Measurements from ENCODE around the gene GEMIN2. TPM values are rescaled to one million over a fixed set of nuclear protein-coding genes. Genes with fewer than 3 reads are reported as not detected.
"Not testable (repeated sequence)": the region's sequence is repeated elsewhere in the genome, so short reads cannot be mapped to it uniquely, and the experiment has no call there.

The GEMIN2 gene
- total RNA-seq, 1 donor from 2014 or later, result 16.1 TPM

DNA sequence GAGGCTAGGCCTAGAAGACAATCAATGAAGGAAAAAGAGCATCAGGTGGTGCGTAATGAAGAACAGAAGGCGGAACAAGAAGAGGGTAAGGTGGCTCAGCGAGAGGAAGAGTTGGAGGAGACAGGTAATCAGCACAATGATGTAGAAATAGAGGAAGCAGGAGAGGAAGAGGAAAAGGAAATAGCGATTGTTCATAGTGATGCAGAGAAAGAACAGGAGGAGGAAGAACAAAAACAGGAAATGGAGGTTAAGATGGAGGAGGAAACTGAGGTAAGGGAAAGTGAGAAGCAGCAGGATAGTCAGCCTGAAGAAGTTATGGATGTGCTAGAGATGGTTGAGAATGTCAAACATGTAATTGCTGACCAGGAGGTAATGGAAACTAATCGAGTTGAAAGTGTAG, 66.4 kb downstream of the GEMIN2 start:
- H3K27me3 Mint-ChIP-seq (ENCODE audit: unreplicated experiment), result no peaks in the 10 kb centered on the region
- H3K27ac Mint-ChIP-seq (ENCODE audit: unreplicated experiment), result no peak overlapping the region
- no peak for DNase-seq
- H3K36me3 Mint-ChIP-seq (ENCODE audit: unreplicated experiment), result no peaks in the 10 kb centered on the region
- no peaks in the 10 kb centered on the region for H3K4me1 Mint-ChIP-seq (ENCODE audit: low read depth, unreplicated experiment)
- TF ChIP-seq, protein P1, sequence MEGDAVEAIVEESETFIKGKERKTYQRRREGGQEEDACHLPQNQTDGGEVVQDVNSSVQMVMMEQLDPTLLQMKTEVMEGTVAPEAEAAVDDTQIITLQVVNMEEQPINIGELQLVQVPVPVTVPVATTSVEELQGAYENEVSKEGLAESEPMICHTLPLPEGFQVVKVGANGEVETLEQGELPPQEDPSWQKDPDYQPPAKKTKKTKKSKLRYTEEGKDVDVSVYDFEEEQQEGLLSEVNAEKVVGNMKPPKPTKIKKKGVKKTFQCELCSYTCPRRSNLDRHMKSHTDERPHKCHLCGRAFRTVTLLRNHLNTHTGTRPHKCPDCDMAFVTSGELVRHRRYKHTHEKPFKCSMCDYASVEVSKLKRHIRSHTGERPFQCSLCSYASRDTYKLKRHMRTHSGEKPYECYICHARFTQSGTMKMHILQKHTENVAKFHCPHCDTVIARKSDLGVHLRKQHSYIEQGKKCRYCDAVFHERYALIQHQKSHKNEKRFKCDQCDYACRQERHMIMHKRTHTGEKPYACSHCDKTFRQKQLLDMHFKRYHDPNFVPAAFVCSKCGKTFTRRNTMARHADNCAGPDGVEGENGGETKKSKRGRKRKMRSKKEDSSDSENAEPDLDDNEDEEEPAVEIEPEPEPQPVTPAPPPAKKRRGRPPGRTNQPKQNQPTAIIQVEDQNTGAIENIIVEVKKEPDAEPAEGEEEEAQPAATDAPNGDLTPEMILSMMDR (IDR thresholded peaks at IDR 0.05; ENCODE audit: partially characterized antibody, unreplicated experiment), result no peak
- H3K4me3 Mint-ChIP-seq (ENCODE audit: unreplicated experiment), result no peak overlapping the region
- H3K9me3 Mint-ChIP-seq (ENCODE audit: unreplicated experiment), result peaks cover 5% of the 10 kb centered on the region

DNA sequence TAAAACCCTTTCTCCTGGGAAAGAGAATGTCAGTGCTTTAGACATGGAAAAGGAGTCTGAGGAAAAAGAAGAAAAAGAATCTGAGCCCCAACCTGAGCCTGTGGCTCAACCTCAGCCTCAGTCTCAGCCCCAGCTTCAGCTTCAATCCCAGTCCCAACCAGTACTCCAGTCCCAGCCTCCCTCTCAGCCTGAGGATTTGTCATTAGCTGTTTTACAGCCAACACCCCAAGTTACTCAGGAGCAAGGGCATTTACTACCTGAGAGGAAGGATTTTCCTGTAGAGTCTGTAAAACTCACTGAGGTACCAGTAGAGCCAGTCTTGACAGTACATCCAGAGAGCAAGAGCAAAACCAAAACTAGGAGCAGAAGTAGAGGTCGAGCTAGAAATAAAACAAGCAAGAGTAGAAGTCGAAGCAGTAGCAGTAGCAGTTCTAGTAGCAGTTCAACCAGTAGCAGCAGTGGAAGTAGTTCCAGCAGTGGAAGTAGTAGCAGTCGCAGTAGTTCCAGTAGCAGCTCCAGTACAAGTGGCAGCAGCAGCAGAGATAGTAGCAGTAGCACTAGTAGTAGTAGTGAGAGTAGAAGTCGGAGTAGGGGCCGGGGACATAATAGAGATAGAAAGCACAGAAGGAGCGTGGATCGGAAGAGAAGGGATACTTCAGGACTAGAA, 67.0 kb downstream of the GEMIN2 start:
- TF ChIP-seq, protein P1 (IDR thresholded peaks at IDR 0.05; ENCODE audit: partially characterized antibody, unreplicated experiment), result no peak
- Mint-ChIP-seq H3K27me3 (ENCODE audit: unreplicated experiment) (no peaks in the 10 kb centered on the region), H3K9me3 (ENCODE audit: unreplicated experiment) (no peaks in the 10 kb centered on the region), H3K4me3 (ENCODE audit: unreplicated experiment) (no peak overlapping the region), H3K27ac (ENCODE audit: unreplicated experiment) (no peak overlapping the region), H3K4me1 (ENCODE audit: low read depth, unreplicated experiment) (no peaks in the 10 kb centered on the region), H3K36me3 (ENCODE audit: unreplicated experiment) (no peaks in the 10 kb centered on the region)
- DNase-seq, result no peak

DNA sequence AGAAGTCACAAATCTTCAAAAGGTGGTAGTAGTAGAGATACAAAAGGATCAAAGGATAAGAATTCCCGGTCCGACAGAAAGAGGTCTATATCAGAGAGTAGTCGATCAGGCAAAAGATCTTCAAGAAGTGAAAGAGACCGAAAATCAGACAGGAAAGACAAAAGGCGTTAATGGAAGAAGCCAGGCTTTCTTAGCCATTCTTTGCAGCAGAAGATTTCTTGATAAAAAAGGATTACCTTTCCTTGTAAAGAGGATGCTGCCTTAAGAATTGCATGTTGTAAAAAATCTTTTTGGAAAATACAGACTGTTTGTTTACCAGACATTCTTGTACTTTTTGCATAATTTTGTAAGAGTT, 67.5 kb downstream of the GEMIN2 start:
- Mint-ChIP-seq H3K4me1 (ENCODE audit: low read depth, unreplicated experiment) (no peaks in the 10 kb centered on the region), H3K36me3 (ENCODE audit: unreplicated experiment) (no peaks in the 10 kb centered on the region), H3K27ac (ENCODE audit: unreplicated experiment) (no peak overlapping the region), H3K27me3 (ENCODE audit: unreplicated experiment) (no peaks in the 10 kb centered on the region), H3K4me3 (ENCODE audit: unreplicated experiment) (no peak overlapping the region), H3K9me3 (ENCODE audit: unreplicated experiment) (no peaks in the 10 kb centered on the region)
- DNase-seq, result no peak
- TF ChIP-seq, protein P1 (IDR thresholded peaks at IDR 0.05; ENCODE audit: partially characterized antibody, unreplicated experiment), result no peak

DNA sequence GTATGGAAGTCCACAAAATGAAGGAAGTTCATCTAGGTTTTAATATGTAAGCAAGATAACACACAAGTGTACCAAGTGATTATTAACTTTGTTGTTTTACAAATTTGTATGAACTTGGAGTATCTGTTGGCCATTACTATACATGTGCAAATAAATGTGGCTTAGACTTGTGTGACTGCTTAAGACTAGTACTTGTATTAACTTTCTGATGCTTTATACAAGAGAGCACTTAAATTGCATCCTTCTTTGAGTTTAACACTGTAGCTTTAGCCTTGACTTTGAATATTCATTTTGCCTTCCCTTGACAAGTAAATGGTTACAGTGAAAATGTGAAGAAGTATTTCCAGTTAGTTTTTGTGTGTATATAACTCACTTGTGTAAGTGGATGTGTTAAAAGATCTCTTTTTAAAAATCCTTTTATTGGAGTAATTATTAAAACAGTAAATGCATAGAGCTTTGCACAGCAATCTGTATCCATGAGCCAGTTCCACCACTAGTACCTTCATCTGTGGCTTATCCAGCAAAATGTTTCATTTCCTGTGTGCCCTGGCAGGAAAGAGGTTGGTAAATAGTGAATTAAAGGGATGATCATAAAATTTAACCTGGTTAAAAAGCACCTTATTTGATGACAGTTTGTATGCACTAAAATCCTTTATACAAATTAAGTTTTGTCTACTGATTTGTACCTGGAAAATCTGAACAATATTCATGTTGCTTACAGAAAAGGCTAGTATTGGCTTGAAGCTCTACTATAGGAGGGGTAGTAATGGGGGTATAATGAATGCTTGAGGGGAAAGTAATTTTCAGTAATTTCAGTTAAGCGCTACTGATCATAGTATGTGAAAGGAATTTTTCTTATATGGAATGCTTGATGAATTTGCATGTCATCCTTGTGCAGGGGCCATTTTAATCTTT, 68.9 kb downstream of the GEMIN2 start:
- no peaks in the 10 kb centered on the region for H3K4me1 Mint-ChIP-seq (ENCODE audit: low read depth, unreplicated experiment)
- no peaks in the 10 kb centered on the region for H3K27me3 Mint-ChIP-seq (ENCODE audit: unreplicated experiment)
- DNase-seq, result no peak
- TF ChIP-seq, protein P1 (IDR thresholded peaks at IDR 0.05; ENCODE audit: partially characterized antibody, unreplicated experiment), result no peak
- H3K9me3 Mint-ChIP-seq (ENCODE audit: unreplicated experiment), result no peaks in the 10 kb centered on the region
- H3K27ac Mint-ChIP-seq (ENCODE audit: unreplicated experiment), result no peak overlapping the region
- H3K36me3 Mint-ChIP-seq (ENCODE audit: unreplicated experiment), result no peaks in the 10 kb centered on the region
- H3K4me3 Mint-ChIP-seq (ENCODE audit: unreplicated experiment), result no peak overlapping the region

DNA sequence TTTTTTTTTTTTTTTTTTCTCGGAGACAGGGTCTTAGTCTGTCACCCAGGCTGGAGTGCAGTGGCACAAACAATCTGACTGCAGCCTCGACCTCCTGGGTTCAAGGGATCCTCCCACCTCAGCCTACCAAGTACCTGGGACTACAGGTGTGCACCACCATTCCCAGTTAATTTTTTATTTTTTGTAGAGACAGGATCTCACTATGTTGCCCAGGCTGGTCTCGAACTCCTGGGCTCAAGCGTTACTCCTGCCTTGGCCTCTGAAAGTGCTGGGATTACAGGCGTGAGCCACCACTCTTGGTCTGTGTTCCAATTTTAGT, 69.5 kb downstream of the GEMIN2 start:
- H3K27me3 Mint-ChIP-seq (ENCODE audit: unreplicated experiment); H3K9me3 Mint-ChIP-seq (ENCODE audit: unreplicated experiment); H3K4me3 Mint-ChIP-seq (ENCODE audit: unreplicated experiment); DNase-seq; H3K27ac Mint-ChIP-seq (ENCODE audit: unreplicated experiment); H3K36me3 Mint-ChIP-seq (ENCODE audit: unreplicated experiment); H3K4me1 Mint-ChIP-seq (ENCODE audit: low read depth, unreplicated experiment): not testable (repeated sequence)

Data from glutamatergic neuron (in vitro differentiated cells).